ENCODE measurements around the gene ARAP3.

ARAP3 gene

DNA sequence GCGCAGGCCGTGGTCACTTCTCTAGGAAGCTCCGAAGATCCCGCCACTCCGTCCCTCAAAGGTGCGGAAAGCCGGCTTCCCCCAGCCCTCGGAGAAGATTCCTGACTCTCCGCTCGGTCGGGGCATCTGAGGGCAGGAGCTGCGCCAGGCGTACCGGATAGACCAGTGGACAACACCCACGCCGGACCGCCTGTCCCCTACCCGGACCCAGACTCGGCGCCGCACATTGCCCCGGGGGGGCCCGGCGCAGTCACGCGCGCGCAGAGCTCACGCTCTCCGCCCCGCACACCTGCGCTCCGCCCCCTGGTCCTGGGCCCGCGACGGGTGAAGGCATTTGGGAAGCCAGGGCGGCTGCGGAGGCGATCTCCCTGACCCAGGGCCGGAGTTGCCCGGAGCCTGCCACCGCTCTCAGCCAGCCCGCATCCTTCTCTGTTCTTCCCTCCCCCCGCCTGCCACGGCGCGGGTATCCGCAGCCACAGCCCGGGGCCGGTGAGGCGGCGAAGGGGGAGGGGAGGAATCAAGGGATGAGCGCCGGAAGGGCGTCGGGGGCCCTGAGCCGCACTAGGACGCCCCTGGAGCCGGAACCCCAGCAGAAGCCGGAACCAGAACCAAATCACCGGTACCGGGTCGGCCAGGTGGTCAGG lies 44.8 kb downstream of the ARAP3 start:
- TF ChIP-seq, protein P1, sequence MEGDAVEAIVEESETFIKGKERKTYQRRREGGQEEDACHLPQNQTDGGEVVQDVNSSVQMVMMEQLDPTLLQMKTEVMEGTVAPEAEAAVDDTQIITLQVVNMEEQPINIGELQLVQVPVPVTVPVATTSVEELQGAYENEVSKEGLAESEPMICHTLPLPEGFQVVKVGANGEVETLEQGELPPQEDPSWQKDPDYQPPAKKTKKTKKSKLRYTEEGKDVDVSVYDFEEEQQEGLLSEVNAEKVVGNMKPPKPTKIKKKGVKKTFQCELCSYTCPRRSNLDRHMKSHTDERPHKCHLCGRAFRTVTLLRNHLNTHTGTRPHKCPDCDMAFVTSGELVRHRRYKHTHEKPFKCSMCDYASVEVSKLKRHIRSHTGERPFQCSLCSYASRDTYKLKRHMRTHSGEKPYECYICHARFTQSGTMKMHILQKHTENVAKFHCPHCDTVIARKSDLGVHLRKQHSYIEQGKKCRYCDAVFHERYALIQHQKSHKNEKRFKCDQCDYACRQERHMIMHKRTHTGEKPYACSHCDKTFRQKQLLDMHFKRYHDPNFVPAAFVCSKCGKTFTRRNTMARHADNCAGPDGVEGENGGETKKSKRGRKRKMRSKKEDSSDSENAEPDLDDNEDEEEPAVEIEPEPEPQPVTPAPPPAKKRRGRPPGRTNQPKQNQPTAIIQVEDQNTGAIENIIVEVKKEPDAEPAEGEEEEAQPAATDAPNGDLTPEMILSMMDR (conservative IDR thresholded peaks at IDR 0.05; ENCODE audit: low read depth, low read length) = no peak
- DNase-seq (ENCODE audit: low read depth) = no peak
- H3K4me3 ChIP-seq (ENCODE audit: low read length) = peak overlapping the region; percentile 99

DNA sequence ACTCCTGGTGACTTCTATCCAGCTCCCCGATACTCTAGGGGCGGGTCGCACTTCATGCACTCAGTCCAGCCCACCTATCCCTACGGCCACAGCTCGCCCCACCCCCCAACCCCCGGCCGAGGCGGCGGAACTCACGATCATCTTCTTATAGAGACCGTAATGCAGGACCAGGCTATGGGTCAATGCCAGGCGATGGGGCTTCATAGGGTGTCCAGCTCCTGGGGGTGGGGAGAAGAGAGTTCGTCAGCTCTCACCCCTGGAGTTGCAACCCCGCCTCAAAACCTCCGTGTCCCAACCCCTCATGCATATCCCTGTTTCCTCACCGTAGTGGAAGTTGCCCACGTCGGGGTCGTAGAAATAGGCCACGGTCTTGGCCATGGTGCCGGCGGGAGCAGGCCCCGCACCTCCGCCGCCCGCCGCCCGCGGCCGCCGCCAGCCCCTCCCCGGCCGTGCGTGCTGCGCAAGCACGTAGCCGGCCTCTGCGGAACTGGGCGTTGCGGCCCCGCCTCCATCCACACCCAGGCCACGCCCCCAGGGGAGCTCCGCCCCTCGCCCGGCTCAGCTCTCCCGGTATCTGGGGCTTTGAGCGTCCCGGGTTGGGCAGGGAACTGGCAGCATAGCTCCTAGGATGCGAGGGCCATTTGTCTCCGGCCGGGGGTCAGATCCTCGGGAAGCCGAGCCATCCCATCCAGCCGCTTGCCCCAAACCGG lies 45.5 kb downstream of the ARAP3 start, which contains the start of the genes HDAC3 and RELL2:
Gene HDAC3, minus strand, starts transcription at position 437 of the 710 bp plus-strand sequence. Its CDS starts 59 bp downstream, at position 378.
Gene RELL2, plus strand, starts transcription at position 585 of the 710 bp plus-strand sequence. CDS start 1,229 bp downstream, outside the sequence.
- peak; percentile 45 for DNase-seq (ENCODE audit: low read depth)
- peak within 1 kb of the TSS; percentile 99 for H3K4me3 ChIP-seq (ENCODE audit: low read length)
- TF ChIP-seq, protein P1 (conservative IDR thresholded peaks at IDR 0.05; ENCODE audit: low read depth, low read length) = no peak

DNA sequence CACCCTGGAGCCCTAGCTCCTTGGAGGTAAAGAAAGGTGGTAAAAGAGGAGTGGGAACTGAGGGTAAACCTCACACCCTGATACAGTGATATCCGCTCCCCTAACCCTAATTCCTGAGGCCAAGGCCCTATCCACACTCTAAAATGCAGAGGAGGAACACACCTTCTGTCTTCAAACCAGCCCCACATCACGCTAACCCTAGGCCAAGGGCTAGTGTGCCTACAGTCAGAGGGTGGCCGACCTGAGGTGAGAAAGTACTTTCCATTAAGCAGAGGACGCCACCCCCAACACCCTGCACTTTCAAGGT lies 46.0 kb downstream of the ARAP3 start:
- DNase-seq (ENCODE audit: low read depth) = no peak
- TF ChIP-seq, protein P1 (conservative IDR thresholded peaks at IDR 0.05; ENCODE audit: low read depth, low read length) = no peak
- peak overlapping the region; percentile 99 for H3K4me3 ChIP-seq (ENCODE audit: low read length)

DNA sequence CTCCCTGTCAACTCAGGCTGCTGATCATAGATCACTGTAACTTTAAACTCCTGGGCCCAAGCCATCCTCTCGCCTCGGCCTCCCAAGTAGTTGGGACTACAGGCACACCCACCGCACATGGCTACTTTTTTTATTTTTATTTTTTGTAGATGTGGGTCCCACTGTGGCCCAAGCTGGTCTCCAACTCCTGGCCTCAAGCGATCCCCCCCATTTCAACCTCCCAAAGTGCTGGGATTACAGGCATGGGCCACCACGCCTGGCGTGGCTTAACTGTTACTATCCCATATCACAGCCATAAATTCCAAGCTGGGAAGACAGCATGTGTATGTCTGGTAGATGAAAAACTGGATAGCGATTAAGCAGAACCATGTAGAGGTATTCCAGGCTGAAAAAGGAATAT lies 46.4 kb downstream of the ARAP3 start:
- TF ChIP-seq, protein P1 (conservative IDR thresholded peaks at IDR 0.05; ENCODE audit: low read depth, low read length) = no peak
- H3K4me3 ChIP-seq (ENCODE audit: low read length) = peak overlapping the region; percentile 99
- no peak for DNase-seq (ENCODE audit: low read depth)

DNA sequence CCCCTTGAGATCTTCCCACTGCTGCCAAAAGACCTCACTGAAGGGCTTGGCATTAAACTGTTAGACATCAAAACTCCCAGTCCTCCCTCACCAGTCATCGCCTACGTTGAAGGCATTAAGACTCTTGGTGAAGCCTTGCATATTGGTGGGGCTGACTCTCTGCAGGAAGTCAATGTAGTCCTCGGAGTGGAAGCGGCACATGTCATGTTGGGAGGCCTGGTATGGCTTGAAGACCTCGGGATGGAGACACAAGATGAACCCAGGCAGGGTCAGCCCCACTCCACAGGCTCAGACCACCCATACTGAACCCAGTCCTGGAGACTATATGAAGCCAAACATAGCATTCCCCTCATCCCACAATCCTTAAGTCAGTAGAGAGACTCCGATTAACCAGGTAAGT lies 47.3 kb downstream of the ARAP3 start:
- no peak overlapping the region for H3K4me3 ChIP-seq (ENCODE audit: low read length)
- DNase-seq (ENCODE audit: low read depth) = no peak
- TF ChIP-seq, protein P1 (conservative IDR thresholded peaks at IDR 0.05; ENCODE audit: low read depth, low read length) = no peak

DNA sequence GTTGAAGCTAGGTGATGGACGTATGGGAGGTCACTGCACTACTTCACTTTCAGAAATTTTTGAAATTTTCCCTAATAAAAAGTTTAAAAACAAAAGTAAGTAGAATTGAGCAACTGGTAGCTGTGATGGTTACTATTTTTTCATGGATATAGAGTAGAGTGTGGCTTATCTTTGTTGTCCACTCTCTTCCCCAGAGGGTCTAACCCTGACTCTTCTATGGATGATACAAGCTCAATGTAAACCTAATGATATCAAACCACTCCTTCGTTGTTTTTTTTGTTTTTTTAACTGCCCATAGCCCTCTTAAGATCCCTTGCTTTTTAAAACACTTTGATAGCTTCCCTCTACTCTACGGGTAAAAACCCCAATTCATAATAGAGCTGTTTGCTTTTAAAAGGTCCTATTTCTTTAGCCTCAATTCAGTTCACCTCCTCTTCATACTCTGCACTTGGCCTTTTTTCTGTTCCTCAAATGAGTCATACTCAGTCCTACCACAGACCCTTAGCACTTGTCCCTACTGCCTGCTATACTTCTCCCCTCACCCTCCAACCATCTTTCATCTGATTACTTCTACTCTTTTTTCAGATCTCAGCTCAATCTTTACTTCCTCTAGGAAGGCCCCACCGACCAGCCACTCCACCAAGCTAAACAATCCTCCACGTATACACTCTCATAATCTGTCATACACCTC lies 48.0 kb downstream of the ARAP3 start:
- DNase-seq (ENCODE audit: low read depth) = no peak
- no peak overlapping the region for H3K4me3 ChIP-seq (ENCODE audit: low read length)
- TF ChIP-seq, protein P1 (conservative IDR thresholded peaks at IDR 0.05; ENCODE audit: low read depth, low read length) = no peak
